ENCODE results near the gene CCDC89. TPM values are rescaled to one million over a fixed set of nuclear protein-coding genes. Genes with fewer than 3 reads are reported as not detected.

CCDC89 gene
- total RNA-seq, 1 donor from 2014 or later: 2.0 TPM

DNA sequence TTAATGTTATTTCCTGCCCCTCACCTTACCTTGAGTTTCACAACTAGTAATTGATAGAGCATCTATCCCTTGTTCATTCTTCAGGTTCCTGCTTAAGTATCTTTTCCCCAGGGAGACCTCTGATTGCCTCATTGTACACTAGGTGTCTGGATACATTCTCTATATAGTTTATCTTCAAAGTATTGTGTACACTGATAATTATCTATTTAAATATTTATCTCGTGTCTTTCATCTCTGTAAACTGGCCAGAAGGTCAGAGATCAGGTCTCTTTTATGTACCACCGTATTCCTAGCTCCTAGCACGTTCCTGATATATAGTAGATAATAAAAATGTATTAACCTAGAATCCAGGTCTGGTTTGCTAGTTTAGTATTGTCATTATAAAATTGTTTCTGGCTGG is 51.2 kb downstream of the CCDC89 start:
- H3K36me3 ChIP-seq (ENCODE audit: control insufficient read depth, insufficient read depth, low read length): no peaks in the 10 kb centered on the region

More for the DNA sequence above, 51.2 kb downstream of the CCDC89 start:
- no peaks in the 10 kb centered on the region for H3K27me3 ChIP-seq (ENCODE audit: control insufficient read depth, insufficient read depth, low read length)
- TF ChIP-seq, protein P1, sequence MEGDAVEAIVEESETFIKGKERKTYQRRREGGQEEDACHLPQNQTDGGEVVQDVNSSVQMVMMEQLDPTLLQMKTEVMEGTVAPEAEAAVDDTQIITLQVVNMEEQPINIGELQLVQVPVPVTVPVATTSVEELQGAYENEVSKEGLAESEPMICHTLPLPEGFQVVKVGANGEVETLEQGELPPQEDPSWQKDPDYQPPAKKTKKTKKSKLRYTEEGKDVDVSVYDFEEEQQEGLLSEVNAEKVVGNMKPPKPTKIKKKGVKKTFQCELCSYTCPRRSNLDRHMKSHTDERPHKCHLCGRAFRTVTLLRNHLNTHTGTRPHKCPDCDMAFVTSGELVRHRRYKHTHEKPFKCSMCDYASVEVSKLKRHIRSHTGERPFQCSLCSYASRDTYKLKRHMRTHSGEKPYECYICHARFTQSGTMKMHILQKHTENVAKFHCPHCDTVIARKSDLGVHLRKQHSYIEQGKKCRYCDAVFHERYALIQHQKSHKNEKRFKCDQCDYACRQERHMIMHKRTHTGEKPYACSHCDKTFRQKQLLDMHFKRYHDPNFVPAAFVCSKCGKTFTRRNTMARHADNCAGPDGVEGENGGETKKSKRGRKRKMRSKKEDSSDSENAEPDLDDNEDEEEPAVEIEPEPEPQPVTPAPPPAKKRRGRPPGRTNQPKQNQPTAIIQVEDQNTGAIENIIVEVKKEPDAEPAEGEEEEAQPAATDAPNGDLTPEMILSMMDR (IDR thresholded peaks at IDR 0.05; ENCODE audit: insufficient read depth, low read length, poor library complexity, severe bottlenecking): no peak
- no peak for DNase-seq (ENCODE audit: low read depth)
- no peak overlapping the region for H3K4me3 ChIP-seq (ENCODE audit: low read depth, low read length)

Other genes with a start within 250 kb of the CCDC89 start
- gene DLG2, start 58.9 kb downstream of the CCDC89 start, total RNA-seq: 0.75 and 1.8 TPM in 2 replicates
- 53.1 and 71.7 TPM in 2 replicates for gene TMEM126B, start 57.6 kb downstream of the CCDC89 start, total RNA-seq
- gene TMEM126A, start 38.2 kb downstream of the CCDC89 start, total RNA-seq: 24.8 and 34.8 TPM in 2 replicates
- 21.4 and 24.7 TPM in 2 replicates for gene CREBZF, start 21.1 kb downstream of the CCDC89 start, total RNA-seq
- 7.5 and 10.5 TPM in 2 replicates for gene SYTL2, start 124.9 kb upstream of the CCDC89 start, total RNA-seq
- gene CCDC83, start 169.2 kb upstream of the CCDC89 start, total RNA-seq: not detected in 2 replicates